Measurements from ENCODE around the gene TEDC2.

Gene TEDC2

DNA sequence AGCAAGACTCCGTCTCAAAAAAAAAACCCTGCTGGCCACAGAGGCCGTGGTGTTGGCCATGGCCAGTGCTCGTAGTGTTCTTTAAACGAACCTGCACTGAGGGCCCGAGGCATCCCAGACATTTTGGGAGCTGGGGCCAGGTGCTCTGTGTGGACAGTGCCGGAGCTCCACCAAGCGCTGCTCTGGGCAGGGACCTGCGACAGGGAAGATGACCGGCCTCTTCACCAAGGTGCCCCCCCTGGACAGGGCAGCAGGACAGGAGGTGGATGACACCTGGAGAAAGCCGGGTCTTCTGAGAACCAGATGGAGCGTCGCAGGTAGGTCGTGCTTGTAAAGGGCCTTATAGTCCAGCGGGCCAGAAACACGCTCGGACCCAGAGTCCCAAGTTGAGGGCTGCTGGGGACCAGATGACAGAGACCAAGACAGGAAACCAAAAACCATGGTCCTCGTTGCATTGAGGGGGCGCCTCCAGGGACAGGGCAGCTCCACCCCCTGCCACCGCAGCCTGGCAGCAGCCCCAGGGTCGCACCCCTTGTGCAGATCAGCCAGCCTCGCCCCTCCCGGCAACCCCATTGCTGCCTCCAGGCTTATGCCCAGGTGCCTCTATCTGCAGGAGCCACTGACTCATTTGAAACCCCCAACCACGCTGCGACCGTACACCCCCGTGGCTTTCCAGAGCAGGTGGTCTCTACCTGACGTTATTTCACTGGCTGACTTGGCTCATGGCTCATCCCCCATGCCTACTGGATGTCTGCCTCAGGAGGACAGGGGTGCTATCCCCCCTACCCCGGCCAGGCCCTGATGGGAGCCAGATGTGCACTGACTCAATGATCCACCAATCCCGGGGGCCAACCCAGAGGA, 7.0 kb downstream of the TEDC2 start:
- DNase-seq: no peak

- peak; percentile 67 for DNase-seq
These were observed 7.8 kb downstream of the TEDC2 start for GRCh38 chr16:2467528-2468232.

GRCh38 chr16:2468233-2468724, 8.4 kb downstream of the TEDC2 start:
- DNase-seq: no peak

DNA sequence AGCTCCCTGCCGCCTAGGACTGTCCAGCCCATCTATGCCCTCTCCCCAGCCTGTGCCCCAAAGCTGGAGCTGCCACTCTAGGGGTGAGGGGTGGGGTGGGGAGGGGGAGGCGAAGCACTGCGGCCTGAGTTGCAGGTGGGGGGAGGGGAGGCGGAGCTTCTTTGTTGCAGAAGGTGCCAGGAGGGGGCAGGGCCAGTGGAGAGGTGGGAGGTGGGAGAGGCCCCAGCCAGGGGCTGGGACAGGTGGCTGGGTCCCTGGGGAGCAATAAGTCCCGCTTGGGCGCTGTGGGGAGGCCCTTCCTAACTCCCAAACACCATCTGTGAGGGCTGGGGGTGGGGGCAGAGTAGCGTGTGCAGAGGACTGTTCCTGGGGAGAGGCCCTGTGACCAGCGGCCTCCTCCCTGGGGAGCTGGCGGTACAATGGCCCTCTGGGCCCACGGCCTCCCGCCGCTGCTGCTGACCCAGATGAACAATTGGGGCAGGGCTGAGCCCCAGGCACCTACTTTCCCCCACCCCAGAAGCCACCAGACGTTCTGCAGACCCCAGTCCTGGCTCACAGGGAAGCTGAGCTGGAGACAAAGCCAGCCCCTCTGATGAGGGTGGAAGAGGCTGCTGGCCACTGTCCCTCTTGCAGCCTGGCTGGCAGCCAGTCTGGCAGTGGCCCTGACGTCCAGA, 9.0 kb downstream of the TEDC2 start:
- DNase-seq: no peak

GRCh38 chr16:2469399-2470233, 9.7 kb downstream of the TEDC2 start:
- no peak for DNase-seq

DNA sequence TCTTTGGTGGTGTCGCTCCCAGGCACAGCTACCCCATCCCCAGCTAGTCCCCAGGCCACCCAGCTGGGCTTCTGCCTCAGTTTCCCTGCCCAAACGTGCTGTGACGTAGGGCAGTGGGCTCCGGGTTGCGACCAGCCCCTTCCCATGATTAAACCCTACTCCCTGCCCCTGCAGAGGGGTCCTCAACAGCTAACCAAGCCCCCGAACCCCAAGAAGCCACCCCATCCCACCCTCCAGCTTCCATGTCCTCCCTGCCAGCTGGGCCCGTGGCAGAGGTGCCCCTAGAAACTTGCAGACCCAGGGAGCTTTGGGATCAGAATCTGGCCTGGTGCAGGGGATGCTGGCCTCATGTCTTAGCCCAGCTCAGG, 10.3 kb downstream of the TEDC2 start:
- DNase-seq: no peak

DNA sequence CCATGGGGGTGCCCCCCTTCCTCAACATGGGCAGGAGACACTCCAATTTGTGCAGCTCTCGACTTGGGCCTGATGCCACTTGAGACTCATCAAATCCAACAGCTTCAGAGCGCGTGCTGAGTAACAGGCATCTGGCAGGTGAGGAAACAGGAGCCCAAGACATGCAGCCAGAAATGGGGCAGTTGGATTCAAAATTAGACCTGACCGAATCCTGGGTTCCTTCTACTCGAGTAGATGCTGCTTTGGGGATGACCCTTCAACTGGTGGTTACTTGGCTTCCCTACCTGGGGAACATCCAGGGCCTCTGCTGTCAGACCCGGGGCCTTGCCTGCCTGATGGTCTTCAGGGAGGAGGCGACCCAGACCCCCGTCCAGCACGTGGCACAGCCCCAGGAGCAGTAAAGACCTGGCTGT, 10.7 kb downstream of the TEDC2 start:
- DNase-seq: no peak

DNA sequence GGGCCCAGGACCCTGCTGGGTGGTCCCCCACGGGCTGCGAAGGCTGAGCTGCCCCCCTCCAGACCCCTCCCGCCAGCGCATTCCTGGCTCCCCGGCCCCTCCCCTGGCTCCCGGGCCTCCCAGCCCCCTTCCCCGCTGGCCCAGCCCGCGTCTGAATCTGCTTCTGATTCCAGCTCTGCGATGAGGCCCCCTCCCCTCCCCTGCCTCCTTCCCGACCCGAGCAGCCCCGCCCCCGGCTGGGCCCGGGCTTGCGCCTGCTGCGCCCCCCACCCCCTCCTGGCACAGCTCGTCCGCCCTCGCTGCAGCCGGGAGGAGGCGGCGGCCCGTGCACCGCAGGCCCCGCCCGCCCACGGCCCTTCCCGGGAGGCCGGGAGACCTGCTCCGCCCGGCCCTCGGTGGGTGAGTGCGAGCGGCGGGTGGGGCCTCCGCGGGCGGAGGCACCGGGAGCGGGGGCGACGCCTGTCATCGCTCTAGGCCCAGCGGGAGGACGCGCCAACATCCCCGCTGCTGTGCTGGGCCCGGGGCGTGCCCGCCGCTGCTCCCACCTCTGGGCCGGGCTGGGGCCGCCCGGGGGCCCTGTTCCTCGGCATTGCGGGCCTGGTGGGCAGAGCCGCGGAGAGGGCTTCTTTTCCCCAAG, 11.2 kb downstream of the TEDC2 start, which contains the start of gene NTN3:
Gene NTN3, plus strand, starts transcription at position 282 of the 637 bp plus-strand sequence. CDS start 405 bp downstream, outside the sequence.
- DNase-seq: no peak

DNA sequence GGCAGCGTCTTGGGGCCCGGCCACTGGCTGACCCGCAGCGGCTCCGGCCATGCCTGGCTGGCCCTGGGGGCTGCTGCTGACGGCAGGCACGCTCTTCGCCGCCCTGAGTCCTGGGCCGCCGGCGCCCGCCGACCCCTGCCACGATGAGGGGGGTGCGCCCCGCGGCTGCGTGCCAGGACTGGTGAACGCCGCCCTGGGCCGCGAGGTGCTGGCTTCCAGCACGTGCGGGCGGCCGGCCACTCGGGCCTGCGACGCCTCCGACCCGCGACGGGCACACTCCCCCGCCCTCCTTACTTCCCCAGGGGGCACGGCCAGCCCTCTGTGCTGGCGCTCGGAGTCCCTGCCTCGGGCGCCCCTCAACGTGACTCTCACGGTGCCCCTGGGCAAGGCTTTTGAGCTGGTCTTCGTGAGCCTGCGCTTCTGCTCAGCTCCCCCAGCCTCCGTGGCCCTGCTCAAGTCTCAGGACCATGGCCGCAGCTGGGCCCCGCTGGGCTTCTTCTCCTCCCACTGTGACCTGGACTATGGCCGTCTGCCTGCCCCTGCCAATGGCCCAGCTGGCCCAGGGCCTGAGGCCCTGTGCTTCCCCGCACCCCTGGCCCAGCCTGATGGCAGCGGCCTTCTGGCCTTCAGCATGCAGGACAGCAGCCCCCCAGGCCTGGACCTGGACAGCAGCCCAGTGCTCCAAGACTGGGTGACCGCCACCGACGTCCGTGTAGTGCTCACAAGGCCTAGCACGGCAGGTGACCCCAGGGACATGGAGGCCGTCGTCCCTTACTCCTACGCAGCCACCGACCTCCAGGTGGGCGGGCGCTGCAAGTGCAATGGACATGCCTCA, 12.0 kb downstream of the TEDC2 start:
- DNase-seq: no peak

DNA sequence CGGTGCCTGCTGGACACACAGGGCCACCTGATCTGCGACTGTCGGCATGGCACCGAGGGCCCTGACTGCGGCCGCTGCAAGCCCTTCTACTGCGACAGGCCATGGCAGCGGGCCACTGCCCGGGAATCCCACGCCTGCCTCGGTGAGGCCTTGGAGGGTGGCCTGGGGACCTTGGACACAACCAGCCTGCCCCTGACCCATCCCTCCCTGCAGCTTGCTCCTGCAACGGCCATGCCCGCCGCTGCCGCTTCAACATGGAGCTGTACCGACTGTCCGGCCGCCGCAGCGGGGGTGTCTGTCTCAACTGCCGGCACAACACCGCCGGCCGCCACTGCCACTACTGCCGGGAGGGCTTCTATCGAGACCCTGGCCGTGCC, 12.6 kb downstream of the TEDC2 start:
- DNase-seq: no peak

- DNase-seq: no peak
These were observed 13.1 kb downstream of the TEDC2 start for GRCh38 chr16:2472885-2473445.

DNA sequence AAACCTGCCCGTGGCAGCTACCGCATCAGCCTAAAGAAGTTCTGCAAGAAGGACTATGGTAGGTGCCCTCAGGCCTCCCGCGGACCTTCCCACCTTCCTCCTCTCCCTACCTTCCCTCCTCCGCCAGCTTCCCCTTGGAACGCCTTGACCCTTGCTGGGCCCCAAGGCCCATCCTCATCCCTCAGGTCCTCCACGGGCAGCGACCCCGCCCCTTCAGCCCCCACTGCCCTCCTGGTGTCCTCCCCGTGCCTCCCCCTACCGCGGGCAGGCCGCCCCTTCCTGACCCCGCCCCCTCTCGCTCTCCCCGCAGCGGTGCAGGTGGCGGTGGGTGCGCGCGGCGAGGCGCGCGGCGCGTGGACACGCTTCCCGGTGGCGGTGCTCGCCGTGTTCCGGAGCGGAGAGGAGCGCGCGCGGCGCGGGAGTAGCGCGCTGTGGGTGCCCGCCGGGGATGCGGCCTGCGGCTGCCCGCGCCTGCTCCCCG, 13.6 kb downstream of the TEDC2 start:
- no peak for DNase-seq

- DNase-seq: peak; percentile 37
These were observed 14.3 kb downstream of the TEDC2 start for GRCh38 chr16:2473999-2474876.

DNA sequence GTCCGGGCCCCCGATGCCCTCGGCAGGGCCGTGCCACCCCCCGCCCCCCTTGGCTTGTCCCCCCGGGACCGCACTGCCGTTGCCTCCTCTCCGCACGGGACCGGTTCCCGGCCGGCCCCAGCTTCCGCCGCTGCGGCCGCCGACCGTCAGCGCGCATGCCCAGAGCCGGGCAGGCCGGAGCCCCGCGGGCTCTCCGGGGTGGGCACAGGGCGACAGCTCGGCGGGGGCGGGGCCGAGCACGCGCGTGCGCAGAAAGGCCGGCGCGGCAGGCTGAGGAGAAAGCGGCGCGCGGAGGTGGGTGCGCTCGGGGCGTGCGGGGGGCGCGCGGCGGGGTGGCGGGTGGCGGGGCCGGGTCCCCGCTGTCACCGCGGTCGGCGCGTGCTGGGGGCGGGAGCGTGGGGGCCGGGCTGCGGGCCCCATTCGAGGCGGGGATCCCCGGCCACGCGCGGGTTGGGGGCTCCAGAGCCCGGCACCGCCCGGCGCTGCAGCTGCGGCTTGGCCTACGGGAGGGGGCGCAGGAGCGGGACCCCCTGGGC, 15.0 kb downstream of the TEDC2 start, which contains the start of gene TBC1D24:
Gene TBC1D24, plus strand, starts transcription at position 251 of the 536 bp plus-strand sequence. CDS start 21,022 bp downstream, outside the sequence.
- peak; percentile 78 for DNase-seq

DNA sequence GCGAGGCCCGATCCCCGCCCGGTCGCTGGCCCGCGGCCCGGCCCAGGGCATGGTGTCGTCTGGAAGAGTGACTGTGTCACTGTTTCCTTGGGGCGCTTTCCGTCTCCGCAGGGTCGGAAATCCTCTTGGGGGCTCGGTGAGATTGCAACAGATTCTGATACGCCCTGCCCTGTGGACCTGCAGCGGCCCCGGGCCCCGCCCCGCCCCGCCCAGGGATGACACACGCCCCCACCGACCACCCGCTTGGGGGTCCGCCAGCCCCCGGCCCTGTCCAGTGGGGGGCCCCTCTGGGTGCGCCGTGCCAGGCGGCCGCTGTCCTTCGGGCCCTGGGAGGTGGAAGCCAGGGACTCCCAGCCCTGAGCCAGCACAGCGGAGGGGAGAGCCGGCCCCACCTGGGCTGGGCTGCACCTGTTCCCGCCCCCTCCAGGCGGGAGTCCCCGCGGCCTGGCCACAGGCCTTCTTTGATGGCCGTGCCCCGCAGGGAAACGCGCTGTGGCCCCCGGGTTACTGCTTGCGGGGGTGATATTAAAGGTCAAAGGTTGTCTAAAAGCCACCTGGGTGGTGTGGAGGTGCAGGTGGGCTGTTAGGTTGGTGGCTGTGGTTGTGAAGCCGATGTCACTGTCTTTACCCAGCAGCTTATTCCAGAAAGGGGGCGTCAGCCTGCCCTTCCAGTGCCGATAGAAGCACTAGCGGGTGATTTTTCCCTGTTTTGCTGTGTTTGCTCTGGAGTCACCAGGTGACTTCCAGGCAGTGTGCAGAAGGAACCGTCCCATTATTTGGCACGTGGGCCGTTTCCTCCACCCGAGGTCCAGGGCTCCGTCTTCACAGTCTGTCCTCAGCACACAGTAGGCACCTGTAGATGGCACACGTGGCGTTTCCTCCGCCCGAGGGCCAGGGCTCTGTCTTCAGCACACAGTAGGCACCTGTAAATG, 15.8 kb downstream of the TEDC2 start:
- peak; percentile 21 for DNase-seq

DNA sequence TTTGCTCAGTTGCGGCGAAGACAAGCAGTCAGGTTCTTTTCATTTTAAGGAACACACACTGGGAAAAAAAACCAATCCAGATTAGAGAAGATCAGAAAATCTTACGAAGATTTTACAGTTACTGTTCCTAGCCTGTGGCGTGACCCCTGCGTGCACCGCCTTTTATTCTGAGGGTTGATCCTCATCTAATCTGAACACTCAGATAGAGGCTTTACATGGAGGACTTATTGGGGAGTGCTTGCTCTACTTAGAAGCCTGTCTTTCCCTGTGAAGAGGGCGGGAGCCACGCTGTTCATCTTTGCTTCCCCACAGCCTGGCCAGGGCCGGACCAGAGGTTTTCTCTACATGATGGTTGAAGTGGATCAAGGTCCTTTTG, 16.4 kb downstream of the TEDC2 start:
- DNase-seq: no peak

GRCh38 chr16:2476741-2477140, 16.8 kb downstream of the TEDC2 start:
- DNase-seq: no peak

- DNase-seq: no peak
These were observed 17.4 kb downstream of the TEDC2 start for GRCh38 chr16:2477327-2477726.
